Non-pigmented ciliary epithelial cell (primary cell): ENCODE measurements around the gene FMNL2.

ENCODE experiments used
- DNase-seq: peaks from one replicate; pipeline ENCODE4 v3.0.0-alpha.2; 2010; ENCODE audit warnings: low read depth

The FMNL2 gene

DNA sequence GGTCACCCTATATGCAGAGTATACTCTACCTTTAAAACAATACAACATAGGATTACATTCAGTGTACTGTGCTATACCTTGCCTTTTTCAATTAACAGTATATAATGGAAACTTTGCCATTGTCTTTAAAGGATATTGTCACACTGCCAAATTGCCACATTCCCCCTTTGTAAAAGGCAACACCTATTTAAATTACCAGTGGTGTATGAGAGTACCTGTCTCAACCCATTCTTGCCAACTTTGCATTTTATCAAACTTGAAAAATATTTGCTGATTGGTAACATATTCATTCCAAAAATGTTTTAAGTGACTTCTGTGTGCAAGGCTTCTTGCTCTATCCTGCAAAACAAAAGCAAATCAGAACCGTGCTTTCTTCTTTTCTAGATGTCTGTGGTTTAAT is 92.9 kb downstream of the FMNL2 start:
- DNase-seq: no peak

DNA sequence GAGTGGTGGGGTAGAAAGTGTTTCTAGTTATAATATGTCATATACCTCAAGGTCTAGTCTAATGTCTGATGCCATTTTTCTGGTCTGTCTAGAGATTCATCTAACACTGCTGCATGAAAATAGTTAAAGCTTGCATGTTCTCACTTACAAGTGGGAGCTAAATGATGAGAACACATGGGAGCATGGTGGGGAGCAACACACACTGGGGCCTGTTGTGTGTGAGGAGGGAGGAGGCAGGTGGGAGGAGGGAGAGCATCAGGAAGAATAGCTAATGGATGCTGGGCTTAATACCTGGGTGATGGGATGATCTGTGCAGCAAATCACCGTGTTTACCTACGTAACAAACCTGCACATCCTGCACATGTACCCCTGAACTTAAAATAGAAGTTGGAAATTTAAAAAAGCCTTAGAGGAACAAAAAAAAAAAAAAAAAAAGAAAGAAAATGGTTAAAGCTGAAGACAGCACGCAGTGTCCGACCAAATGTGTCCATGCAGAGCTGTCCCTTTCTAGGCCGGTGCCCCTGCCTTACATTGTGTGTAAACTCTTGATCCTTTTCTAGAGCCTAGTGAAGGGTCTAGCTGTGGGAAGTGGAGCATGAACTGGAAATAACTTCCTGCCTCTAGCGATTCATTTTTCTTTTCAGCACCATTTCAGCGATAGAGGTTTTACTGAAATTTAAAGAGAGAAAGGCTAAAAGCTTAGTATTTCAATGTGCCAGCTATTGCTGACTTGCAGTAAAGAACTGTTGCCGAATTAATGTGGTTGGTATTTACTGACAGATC is 94.0 kb downstream of the FMNL2 start:
- DNase-seq: no peak

DNA sequence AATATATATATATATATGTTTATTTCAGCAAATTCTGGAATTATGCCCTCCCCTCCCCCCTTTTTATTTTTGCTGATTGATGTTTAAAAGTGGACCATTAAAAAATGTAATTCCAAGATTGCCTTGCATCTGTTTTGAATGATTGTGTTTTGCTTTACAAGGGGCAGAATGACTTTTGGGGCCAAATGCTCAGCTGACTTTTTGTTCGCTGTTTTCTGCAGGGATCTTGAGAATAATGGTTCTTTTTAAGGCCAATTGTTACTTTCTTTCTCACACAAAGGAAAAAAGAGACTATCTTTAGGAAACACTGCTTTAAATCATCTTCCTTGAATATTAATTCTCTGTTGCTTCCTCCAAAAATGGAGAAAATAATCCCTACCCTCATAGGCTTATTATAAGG is 95.9 kb downstream of the FMNL2 start:
- no peak for DNase-seq

DNA sequence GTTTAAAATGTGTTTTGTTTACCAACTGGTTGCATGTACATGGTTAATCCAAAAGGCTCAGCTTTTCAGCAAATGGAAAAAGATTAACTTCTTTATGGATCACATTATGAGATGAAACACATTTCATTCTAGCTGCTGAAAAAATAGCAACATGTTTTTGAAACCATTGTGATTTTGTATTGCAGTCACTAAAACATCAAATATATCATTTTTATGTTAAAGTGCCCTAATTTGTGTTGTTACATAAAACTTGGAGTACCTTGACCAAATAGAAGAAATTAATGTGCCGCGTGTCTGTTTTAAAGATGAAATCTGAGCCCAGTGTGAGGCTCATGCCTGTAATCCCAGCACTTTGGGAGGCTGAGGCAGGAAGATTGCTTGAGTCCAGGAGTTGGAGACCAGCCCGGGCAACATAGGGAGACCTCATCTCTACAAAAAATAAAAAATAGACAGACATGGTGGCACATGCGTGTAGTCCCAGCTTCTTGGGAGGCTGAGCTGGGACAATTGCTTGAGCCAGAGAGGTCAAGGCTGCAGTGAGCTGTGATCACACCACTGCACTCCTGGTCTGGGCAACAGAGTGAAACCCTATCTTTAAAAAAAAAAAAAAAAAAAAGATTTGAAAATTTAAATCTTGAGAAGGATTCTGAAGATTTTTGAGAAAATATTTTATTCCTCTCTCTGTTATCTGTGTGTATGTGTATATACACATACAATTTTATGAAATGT is 96.6 kb downstream of the FMNL2 start:
- no peak for DNase-seq

DNA sequence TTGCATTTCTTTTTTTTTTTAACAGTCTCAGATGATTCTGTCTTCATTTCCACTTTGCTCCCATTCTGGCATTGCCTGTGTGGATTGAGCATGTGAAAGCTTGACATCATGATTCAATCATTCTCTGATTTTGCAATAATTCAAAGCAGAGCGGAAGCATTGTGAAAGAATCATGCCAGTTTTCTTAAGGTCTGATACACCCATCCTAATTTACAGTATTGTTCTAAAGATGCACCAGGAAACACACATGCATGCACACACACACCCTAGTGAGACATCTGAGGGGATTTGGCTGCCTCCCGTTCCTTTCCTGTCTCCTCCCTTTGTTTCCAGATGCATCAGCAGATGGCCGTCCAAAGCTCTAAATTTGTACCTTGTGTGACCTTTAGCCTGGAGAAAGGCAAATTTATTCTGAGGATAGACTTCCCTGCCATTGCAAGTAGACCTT is 97.3 kb downstream of the FMNL2 start:
- peak; percentile 43 for DNase-seq

DNA sequence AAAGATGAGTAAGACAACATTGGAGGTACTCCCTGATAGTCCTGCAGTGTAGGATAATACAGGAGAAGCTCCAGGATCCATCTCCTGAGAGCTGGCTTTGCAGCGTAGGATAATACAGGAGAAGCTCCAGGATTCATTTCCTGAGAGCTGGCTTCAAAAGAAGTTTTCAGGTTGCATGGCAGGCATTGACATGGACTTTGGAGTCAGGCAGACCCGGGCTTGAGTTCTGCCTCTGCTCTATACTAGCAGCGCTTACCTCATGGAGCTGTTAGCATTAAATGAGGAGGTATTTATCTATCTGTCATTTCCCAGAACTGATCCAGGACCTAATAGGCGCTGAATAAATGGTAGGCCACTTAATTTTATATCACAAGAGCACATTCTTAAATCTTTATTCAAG is 97.8 kb downstream of the FMNL2 start:
- DNase-seq: no peak

DNA sequence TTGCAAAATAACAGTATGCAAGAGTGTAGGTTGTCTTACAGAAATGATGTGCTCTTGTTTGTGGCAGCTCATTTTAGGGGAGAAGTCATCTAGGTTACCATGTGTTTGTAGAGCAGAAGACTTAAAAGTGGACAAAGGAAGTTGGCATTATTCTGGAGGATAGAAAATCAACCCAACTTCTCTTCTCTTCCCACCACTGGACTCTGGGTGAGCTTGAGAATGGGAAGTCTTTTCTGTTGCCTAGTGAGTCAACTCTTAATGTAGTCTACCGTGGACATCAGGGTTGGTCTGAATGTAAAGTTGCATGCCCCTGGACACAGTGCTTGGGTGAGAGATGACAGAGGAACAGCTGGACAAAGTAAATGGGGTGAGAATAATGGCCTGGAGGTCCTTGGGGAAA is 98.3 kb downstream of the FMNL2 start:
- no peak for DNase-seq

DNA sequence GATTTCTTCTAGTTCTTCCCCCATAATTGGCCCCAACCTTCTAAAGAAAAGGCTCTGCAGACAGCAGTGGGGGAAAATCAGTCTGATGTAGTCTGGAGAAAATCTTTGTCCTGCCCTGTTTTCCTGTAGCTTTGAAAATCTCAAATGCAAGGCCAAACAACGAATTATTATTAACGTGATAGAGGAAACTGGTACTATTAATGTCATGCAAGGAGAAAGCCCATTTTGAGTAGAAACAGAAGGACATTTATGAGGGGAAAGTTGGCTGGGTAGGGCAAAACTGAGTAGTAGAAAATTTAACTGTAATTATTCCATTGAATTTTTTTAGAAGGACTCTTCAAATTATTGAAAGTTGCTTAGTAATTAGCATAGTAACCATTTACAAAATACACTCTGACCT is 98.8 kb downstream of the FMNL2 start:
- DNase-seq: no peak

DNA sequence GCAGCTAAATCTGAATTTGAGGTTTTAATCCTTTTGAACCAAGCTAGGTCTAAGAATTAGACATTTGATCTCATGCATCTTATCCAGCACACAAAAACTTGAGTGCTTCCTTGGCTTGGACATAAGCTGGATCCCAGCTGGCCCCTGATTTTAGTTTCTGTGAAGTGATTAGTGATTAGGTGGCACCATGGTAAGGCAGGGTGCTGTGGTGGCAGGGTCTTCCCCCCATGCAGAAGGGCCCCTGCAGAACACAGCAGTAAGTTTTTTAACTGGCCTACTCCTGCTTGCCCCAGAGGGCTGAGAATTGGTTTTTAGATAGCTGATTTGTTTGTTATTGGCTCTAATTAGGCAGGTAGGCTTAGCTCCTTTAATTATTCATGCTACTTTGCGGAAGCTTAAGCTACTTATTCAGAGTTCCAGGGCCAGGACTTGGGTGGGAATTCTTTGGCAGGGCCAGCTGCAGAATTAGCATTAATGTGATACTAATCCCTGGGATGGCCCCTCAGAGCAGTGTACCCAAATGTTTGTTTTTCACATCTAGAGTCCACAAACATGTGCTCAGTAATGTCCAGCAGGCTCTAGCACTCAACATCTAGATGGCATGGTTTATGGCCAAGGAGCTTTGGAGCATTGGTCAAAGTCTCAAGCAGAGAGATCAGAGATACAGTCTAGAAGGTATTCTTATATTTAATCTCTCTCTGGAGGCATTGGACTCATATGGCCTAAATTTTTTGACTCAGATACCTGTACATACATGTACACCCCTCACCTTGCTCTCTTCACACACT is 99.6 kb downstream of the FMNL2 start:
- DNase-seq: no peak

DNA sequence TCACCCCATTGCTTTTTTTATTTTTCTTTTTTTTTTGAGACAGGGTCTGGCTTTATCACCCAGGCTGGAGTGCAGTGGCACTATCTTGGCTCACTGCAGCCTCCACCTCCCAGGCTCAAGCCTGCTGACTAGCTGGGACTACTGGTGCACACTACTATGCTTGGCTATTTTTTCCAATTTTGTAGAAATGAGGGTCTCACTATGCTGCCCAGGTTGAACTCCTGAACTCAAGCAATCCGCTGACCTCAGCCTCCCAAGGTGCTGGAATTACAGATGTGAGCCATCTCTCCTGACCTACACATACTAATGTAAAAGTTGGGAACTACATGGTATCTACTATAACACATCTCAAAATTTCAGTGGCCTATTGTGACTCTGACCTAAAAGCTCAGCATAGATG is 101.2 kb downstream of the FMNL2 start:
- no peak for DNase-seq

DNA sequence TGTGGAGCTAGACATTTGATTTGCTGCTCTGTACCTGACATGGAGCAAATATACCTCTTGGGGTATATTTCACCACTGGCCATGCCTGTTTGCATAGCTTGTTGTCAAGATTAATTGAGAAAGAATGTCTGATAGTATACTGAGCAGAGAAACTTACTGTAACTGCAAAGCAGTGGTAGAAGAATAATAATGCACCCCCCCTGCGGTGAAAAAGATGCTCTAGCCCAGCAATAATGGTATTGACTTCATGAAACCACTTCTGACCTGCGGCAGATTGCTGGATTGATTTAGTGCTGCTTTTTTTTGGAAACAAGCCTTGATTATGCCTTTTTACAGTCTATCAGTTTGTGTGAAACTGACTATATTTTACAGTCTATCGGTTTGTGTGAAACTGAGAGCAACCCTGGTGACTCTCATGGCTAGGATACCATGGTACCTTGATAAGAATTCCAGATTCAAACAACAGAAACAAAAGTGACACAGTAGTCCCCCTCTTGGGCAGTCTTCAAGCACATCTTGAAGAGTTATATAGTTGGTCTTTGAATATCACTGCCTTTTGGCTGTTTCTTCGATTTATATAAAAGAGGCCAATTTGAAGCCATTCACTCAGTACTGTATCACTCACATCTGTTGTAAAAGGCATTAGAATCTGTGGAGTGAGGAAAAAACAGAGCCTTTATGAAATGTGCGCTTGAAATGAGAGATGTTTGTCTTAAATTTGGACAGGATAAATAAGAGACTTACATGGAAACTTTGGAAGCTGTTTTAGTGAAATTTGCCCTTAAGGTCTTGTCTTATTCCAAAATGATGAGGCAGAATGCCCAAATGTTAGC is 102.5 kb downstream of the FMNL2 start:
- DNase-seq: no peak

DNA sequence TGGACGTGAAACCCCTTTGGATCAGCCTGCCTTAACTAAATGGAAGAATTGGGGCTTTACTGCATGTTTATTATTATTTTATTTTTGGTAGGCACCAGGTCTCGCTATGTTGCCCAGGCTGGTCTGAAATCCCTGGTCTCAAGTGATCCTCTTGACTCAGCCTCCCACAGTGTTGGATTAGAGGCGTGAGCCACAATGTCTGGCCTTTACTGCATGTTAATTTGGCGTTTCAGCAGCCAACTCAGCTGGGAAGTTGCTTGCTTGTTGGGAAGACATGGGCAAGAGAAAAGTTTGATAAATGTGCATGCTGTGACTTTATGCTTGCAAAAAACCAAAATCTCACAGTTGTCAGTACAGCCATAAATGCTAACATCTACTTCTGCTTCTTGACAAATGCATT is 105.1 kb downstream of the FMNL2 start:
- no peak for DNase-seq

DNA sequence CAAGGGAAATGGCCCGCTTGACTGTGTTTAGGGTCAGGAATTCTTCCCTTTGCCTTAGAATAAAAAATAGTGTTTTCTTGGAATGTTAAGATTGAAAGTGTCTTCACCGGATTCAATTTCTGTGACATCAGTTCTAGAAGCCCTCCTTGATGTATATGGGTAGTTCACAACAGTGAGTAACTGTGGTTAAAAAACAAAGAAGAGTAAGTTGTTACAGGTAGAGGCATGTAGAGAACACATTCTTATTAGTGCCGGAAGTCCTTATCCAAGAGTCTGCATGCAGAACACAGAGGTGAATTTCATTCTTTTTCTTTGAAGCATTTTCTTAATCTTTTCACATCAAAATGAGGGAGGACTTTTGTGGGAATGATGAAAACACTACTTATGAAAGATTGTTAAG is 105.5 kb downstream of the FMNL2 start:
- DNase-seq: no peak

DNA sequence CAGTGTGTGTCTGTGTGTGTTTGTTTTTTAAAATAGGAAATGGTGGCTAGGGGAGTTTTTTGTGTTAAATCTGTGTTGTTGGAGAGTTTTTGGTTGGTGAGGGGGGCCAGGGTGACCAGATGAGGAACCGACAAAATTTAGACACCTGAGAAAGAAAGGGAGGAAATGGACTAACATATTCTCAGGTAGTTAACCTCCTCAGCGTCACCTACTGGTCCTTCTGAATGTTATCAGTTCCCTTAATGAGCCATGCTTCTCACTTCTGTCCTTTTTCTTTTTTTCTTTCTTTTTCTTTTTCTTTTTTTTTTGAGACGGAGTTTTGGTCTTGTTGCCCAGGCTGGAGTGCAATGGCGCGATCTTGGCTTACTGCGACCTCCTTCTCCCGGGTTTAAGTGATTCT is 107.0 kb downstream of the FMNL2 start:
- DNase-seq: no peak

DNA sequence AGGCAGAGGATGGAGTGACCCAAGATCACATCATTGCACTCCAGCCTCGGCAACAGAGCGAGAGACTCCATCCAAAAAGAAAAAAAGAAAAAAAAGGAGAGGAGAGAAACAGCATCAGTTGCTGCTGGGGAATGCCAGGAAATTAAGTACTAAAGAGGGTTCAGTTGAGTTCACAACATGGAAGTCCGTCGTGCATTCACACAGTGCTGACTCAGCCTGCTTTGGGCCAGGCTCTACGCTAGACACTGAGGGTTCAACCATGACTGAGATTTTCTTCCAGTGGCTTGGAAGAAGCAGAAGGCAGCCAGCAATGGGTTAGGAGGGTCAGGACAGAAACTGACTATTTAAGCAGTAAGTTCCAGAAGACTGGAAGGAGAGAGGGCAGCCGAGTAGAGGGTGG is 108.8 kb downstream of the FMNL2 start:
- DNase-seq: no peak

DNA sequence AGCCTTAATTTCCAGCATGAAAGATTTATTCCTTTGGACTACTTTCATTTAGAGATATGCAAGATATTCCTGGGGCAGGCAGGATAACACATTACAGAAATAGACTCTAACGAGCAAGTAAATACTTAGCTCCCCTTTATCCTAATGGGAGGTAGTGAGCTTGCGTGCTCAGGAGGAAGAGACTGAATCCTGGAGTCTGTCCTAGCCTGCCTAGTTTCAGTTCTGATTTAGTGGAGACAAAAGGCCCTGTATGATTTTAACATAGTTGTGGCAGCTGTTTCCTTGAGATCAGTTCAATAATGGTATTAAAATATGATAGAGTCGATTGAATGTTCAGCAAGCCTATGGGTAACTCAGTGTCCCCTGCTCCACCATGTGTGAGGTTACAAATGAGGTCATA is 109.5 kb downstream of the FMNL2 start:
- DNase-seq: no peak

DNA sequence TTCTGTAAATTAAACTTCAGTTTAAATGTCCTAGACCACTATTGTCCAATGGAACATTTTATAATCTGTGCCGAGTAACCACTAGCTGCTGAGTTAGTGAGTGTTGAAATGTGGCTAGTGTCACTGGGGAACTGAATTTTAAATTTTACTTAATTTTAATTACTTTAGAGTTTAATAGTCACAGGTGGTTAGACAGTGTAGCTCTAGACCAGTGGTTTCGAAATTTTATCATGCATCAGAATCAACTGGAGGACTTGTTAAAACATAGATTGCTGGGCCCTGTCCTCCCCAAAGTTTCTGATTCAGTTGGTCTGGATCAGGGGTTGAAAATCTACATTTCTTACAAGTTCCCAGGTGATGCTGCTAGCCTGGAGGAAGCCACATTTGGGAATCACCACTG is 110.4 kb downstream of the FMNL2 start:
- no peak for DNase-seq

DNA sequence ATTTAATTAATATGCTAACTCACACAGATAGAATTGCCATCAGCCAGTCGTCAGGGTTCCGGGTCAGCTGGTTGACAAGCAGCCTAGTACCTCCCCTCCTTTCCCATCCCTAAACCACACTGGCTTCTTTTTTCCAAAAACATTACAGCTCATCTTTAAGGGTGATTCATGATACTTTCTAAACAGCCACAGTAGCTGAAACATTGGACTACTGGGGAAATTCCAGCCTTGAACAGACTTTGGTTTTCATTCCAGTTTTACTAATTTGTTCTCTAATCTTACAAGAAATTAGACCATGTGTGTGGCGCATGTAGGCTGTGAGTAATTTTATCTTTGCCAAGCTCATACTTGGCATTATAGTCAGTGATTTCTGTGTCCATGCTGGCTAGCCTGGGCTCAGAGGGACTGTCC is 110.8 kb downstream of the FMNL2 start:
- peak; percentile 73 for DNase-seq

DNA sequence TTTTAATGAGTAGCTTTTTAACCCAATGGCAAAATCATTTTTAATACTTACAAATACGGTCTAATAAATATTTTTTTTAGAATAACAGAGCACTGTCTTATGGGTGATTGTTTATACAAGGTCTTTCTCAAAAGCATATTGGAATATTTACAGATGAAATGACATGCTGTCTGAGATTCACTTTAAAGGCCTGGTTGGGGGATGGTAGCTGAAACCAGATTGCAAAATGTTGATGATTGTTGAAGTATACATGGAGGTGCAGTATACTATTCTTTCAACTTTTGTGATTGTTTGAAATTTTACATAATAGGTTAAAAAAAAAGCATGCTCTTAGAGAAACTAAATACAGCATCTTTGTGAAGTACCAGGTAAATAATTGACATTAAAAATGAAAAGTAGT is 111.2 kb downstream of the FMNL2 start:
- no peak for DNase-seq

DNA sequence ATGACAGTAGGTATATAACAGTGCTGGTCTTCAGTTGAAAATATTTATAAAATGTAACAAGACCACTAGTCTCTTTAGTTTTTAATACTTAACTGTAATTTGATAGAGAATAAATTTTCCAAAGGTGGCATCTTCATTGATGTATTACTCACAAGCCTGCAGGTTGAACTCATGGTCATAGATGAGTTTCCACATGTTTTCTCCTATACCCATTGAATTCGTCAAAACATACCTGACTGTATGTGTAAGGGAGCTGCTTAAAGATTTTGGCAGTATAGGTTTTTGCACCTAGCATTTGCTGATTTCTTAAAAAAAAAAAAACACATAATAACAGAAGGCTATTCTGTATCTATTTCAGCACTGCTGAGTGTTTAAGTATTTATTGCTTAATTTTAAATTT is 112.9 kb downstream of the FMNL2 start:
- no peak for DNase-seq

DNA sequence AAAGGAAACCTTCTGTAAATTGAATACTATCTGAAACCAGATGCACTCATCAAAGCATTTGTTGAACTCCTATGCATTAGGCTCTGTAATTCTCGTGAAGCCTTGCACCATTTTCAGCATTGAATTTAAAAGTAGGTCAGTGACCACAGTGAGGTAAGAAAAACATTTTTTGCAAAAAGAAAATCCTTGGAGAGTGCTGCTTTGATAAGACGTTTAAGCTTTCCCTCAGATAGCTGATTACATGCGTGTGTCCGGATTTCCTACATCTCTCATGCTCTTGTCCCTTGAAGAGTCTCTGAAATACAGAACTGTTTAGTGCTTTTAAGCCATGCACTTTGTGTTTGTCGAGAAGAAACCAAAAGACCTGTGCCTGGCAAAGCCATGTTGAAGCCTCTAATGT is 113.6 kb downstream of the FMNL2 start:
- no peak for DNase-seq

DNA sequence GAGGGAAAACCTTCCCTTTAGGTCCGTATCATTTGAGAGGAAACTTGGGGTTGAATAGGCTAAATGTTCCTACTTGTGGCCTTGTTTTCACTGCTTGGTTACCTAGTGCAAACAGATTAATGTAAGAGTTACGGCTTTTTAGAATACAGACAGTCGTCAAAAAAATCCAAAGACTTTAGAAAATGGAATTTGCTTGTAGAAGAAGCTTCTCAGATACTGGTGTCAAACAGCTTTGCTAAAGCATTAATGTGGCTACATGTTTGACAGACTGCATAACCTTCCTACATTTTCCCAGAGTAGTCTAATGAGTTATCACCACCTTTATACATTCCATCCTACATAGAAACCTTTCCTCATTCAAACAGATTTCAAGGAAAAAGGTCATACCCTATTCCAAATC is 114.6 kb downstream of the FMNL2 start:
- DNase-seq: no peak
